ENCODE results near the gene APOBEC3F. TPM values are rescaled to one million over a fixed set of nuclear protein-coding genes. Genes with fewer than 3 reads are reported as not detected.
A peak's percentile ranks its signal among the peaks of the same experiment; 100 is the strongest.
"Not testable (repeated sequence)": the region's sequence is repeated elsewhere in the genome, so short reads cannot be mapped to it uniquely, and the experiment has no call there.

The APOBEC3F gene
- polyA plus RNA-seq (2011; rRNA removed): 7.9 and 9.8 TPM in 2 replicates
- 14.0 and 19.0 TPM in 2 replicates for polyA minus RNA-seq (2011; rRNA and poly(A)+ RNA removed)

DNA sequence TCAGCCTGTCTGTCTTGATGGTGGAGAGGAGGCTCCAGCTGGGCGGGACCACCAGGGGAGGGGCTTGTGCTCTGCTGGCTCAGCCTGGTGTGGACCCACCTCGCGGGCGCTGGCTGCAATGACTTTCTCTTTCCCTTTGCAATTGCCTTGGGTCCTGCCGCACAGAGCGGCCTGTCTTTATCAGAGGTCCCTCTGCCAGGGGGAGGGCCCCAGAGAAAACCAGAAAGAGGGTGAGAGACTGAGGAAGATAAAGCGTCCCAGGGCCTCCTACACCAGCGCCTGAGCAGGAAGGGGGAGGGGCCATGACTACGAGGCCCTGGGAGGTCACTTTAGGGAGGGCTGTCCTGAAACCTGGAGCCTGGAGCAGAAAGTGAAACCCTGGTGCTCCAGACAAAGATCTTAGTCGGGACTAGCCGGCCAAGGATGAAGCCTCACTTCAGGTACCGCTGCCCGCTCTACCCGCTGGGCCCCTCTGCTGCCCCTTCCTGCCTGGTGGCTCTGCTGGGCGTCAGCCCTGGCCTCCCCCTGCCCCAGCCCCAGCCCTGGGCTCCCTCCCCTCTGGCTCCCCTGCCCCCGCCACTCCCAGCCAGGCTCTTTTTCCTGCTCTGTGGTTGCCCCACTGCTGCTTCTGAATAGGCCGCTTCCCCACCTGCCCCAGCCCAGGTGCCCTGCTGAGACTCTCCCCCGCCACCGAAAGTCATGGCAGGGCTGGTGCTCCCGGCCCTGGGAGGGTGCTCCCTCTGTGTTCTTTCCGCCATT, at the start of gene APOBEC3F:
TSS of gene APOBEC3F (plus strand) at position 327 of the 759 bp plus-strand sequence. CDS start at position 424, 97 bp downstream.
- H3K27me3 ChIP-seq (ENCODE audit: control insufficient read depth, insufficient read depth, low read length); CTCF ChIA-PET; DNase-seq (ENCODE audit: low read depth, low spot score); H3K9me3 ChIP-seq (ENCODE audit: control insufficient read depth, insufficient read depth, low read length); POLR2A ChIA-PET: not testable (repeated sequence)
- Histone ChIP-seq H3K4me3 (ENCODE audit: low read depth, low read length) (peak within 1 kb of the TSS; percentile 71), H3K27ac (ENCODE audit: low read depth, low read length) (peak within 1 kb of the TSS; percentile 68)

DNA sequence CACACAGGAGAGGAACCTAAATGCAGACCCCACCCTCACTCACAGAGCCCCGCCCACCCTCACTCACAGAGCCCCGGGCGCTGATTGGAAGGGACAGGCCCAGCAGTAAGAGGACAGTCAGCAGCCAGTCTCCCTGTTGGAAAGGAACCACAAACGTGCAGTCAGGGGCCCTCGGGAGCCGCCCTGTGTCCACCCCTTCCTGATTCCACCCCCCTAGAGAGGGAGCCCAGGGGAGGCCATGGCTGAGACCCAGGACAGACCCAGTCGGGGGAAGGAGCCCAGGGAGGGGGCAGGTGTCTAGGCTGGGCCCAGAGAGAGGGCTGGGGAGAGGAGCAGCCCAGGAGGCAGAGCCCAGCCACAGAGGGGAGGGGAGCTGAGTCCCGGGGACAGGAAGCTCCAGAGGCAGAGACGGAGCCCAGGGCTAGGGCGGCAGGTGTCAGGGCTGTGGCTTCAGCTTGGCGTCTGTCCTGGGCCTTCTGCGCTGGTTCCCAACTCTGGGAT, 47.7 kb upstream of the APOBEC3F start:
- CTCF ChIA-PET; H3K9me3 ChIP-seq (ENCODE audit: control insufficient read depth, insufficient read depth, low read length); DNase-seq (ENCODE audit: low read depth, low spot score); POLR2A ChIA-PET; H3K27ac ChIP-seq (ENCODE audit: low read depth, low read length); H3K4me3 ChIP-seq (ENCODE audit: low read depth, low read length); H3K27me3 ChIP-seq (ENCODE audit: control insufficient read depth, insufficient read depth, low read length): not testable (repeated sequence)

- no peaks in the 10 kb centered on the region for H3K9me3 ChIP-seq (ENCODE audit: control insufficient read depth, insufficient read depth, low read length)
- no peak for DNase-seq (ENCODE audit: low read depth, low spot score)
- no peak overlapping the region for H3K27ac ChIP-seq (ENCODE audit: low read depth, low read length)
- H3K27me3 ChIP-seq (ENCODE audit: control insufficient read depth, insufficient read depth, low read length): peaks cover 4% of the 10 kb centered on the region
- POLR2A ChIA-PET: no interaction called here
- TF ChIP-seq, protein P1, sequence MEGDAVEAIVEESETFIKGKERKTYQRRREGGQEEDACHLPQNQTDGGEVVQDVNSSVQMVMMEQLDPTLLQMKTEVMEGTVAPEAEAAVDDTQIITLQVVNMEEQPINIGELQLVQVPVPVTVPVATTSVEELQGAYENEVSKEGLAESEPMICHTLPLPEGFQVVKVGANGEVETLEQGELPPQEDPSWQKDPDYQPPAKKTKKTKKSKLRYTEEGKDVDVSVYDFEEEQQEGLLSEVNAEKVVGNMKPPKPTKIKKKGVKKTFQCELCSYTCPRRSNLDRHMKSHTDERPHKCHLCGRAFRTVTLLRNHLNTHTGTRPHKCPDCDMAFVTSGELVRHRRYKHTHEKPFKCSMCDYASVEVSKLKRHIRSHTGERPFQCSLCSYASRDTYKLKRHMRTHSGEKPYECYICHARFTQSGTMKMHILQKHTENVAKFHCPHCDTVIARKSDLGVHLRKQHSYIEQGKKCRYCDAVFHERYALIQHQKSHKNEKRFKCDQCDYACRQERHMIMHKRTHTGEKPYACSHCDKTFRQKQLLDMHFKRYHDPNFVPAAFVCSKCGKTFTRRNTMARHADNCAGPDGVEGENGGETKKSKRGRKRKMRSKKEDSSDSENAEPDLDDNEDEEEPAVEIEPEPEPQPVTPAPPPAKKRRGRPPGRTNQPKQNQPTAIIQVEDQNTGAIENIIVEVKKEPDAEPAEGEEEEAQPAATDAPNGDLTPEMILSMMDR (IDR thresholded peaks at IDR 0.05; ENCODE audit: low read depth, low read length): no peak
- no peak overlapping the region for H3K4me3 ChIP-seq (ENCODE audit: low read depth, low read length)
- CTCF ChIA-PET: no interaction called here
Observed at GRCh38 chr22:38996105-38996504, 44.6 kb upstream of the APOBEC3F start.

DNA sequence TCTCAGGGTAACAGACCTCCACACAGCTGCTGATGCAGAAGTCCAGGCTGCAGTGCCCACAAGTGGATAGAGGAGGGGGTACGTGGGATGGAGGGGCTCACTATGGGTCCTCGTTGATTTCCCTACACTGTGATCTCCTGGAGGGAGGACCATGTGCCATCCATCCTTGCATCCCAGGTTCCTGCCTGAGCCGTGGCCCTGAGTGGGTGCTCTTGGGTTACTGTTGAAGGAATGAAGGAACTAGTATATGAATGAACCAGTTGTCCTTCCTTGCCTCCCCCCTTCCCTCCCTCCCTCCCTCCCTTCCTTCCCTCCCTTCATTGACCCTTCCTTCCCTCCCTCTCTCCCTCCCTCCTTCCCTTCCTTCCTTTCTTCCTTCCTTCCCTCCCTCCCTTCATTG, 43.1 kb upstream of the APOBEC3F start:
- H3K27me3 ChIP-seq (ENCODE audit: control insufficient read depth, insufficient read depth, low read length): peaks cover 4% of the 10 kb centered on the region
- ChIA-PET CTCF (no interaction called here), POLR2A (no interaction called here)
- TF ChIP-seq, protein P1 (IDR thresholded peaks at IDR 0.05; ENCODE audit: low read depth, low read length): no peak
- DNase-seq (ENCODE audit: low read depth, low spot score): no peak
- H3K4me3 ChIP-seq (ENCODE audit: low read depth, low read length): no peak overlapping the region
- H3K9me3 ChIP-seq (ENCODE audit: control insufficient read depth, insufficient read depth, low read length): no peaks in the 10 kb centered on the region
- H3K27ac ChIP-seq (ENCODE audit: low read depth, low read length): no peak overlapping the region

- CTCF ChIA-PET: interaction anchor here (0.6 to 7.1 kb wide), 27 partner anchors 8 to 902 kb away, joined by 3 to 109 read pairs (median 3); partner anchors contain the start of genes APOBEC3B, APOBEC3C, CBX6 and RPL3
- POLR2A ChIA-PET: interaction anchor here (1.2 kb wide), 1 partner anchor 133 kb away, joined by 5 read pairs; no protein-coding TSS in a partner anchor
- peak; percentile 67 for DNase-seq (ENCODE audit: low read depth, low spot score)
- TF ChIP-seq, protein P1 (IDR thresholded peaks at IDR 0.05; ENCODE audit: low read depth, low read length): peak; percentile 83
- Histone ChIP-seq H3K27me3 (ENCODE audit: control insufficient read depth, insufficient read depth, low read length) (peaks cover 4% of the 10 kb centered on the region), H3K4me3 (ENCODE audit: low read depth, low read length) (no peak overlapping the region), H3K27ac (ENCODE audit: low read depth, low read length) (peak overlapping the region; percentile 21), H3K9me3 (ENCODE audit: control insufficient read depth, insufficient read depth, low read length) (no peaks in the 10 kb centered on the region)
Observed at GRCh38 chr22:39003165-39003638, 37.5 kb upstream of the APOBEC3F start.

- DNase-seq (ENCODE audit: low read depth, low spot score): no peak
- no peak overlapping the region for H3K27ac ChIP-seq (ENCODE audit: low read depth, low read length)
- H3K9me3 ChIP-seq (ENCODE audit: control insufficient read depth, insufficient read depth, low read length): no peaks in the 10 kb centered on the region
- TF ChIP-seq, protein P1 (IDR thresholded peaks at IDR 0.05; ENCODE audit: low read depth, low read length): no peak
- POLR2A ChIA-PET: interaction anchor here (0.5 kb wide), 1 partner anchor 106 kb away, joined by 4 read pairs; no protein-coding TSS in a partner anchor
- no peak overlapping the region for H3K4me3 ChIP-seq (ENCODE audit: low read depth, low read length)
- CTCF ChIA-PET: interaction anchor here (0.7 to 7.1 kb wide), 7 partner anchors 58 to 309 kb away, joined by 3 to 109 read pairs (median 5); partner anchors contain the start of gene CBX6
- H3K27me3 ChIP-seq (ENCODE audit: control insufficient read depth, insufficient read depth, low read length): no peaks in the 10 kb centered on the region
Observed at GRCh38 chr22:39007177-39007576, 33.5 kb upstream of the APOBEC3F start.

DNA sequence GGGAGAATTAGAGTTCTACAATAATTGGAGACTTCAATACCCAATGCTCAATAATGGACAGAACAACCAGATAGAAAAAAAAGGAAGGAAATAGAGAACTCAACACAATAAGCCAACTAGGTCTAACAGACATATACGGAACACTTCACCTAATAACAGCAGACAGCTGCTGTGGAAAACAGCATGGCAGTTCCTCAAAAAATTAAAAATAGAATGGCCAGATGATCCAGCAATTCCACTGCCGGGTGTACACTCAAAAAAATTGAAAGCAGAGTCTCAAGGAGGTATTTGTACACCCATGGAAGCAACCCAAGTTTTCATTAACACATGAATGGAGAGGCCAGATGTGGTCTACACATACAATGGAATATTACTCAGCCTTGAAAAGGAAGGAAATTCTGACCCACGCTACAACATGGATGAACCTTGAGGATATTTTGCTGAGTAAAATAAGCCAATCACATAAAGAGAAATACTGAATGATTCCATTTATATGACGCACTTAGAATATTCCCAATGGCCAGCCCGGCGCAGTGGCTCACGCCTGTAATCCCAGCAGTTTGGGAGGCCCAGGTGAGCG, 32.3 kb upstream of the APOBEC3F start:
- H3K9me3 ChIP-seq (ENCODE audit: control insufficient read depth, insufficient read depth, low read length); POLR2A ChIA-PET; H3K27me3 ChIP-seq (ENCODE audit: control insufficient read depth, insufficient read depth, low read length); H3K27ac ChIP-seq (ENCODE audit: low read depth, low read length); DNase-seq (ENCODE audit: low read depth, low spot score); H3K4me3 ChIP-seq (ENCODE audit: low read depth, low read length): not testable (repeated sequence)
- CTCF ChIA-PET: interaction anchor here (0.6 to 0.7 kb wide), 3 partner anchors 113 to 488 kb away, joined by 3 read pairs; no protein-coding TSS in a partner anchor

All from AG04450 (cell line).